ENCODE data around the gene CDK14.

DNA sequence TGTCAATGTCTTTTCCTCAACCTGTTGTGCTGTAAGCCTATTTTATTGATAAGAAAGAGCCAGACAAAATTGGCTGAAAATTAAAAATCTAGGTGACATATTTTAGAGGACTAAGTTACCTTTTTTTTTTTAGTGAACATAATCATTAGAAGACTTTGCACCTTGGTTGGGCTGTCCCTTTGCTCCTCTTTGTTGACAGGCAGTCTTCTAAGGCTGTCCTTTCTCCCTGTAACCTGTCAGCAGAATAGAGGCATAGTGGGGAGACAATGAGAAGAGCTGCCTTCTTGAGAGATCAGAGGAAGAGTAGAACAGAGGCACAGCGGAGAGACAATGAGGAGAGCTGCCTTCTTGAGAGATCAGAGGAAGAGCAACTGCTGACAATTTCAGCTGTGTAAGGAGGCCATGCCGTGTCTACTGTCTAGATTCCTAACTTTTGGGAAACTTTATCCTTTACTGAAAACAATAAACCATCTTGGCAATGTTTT is 429.8 kb downstream of the CDK14 start:
- TF ChIP-seq EZH2 (IDR thresholded peaks at IDR 0.05) = no peak
- TF ChIP-seq POLR2AphosphoS5 (IDR thresholded peaks at IDR 0.05; ENCODE audit: borderline replicate concordance, low read depth, low read length) = no peak

Measured in SK-N-MC (cell line).